ENCODE results near the gene SNX3.
"Not testable (repeated sequence)": the region's sequence is repeated elsewhere in the genome, so short reads cannot be mapped to it uniquely, and the experiment has no call there.

The SNX3 gene

GRCh38 chr6:108260126-108260808 lies 573 bp downstream of the SNX3 start:
- no peak for DNase-seq (ENCODE audit: low read depth)

DNA sequence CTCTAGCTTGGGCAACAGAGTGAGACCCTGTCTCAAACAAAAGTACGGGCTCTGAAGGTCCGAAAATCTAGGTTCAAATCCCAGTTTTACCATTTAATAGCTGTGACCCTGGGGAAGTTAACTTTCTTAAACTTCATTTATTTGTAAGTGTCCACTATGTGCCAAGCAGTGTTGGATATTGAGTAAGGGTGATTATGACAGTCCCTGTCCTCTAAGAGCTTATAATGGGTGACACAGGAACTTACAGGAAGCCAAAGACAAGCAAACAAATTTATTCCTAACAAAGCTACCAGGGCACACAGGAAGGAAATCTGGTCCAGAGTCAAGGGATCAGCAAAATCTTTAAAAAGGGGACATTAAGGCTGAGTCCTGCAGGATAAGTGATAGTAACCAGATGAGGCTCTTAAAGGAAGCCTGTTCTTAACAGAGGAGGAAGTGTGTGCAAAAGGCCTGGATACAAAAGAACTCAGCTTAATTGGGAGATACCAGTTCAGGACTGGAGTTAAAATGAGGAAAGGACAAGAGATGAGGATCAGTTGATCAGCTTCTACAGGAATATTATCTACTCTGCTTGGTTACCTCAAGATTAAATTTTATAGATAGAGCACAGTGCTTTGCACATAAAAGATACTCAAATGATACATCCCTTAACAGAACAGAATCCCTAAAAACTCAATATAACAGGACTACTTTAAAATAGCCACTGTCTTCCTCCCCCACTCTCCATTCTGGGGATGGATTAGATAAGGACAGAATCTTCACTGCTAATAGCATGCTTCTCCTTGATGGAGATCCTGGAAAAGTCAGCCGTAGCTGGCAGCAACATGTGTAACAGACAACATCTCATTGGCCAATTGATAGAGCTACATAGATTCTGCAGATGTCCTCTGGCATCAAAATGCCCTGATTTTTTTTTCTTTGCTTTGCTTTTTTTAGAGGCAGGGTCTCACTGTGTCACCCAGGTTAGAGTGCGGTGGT lies 6.1 kb downstream of the SNX3 start:
- no peak for DNase-seq (ENCODE audit: low read depth)

- no peak for DNase-seq (ENCODE audit: low read depth)
These were observed 7.6 kb downstream of the SNX3 start for GRCh38 chr6:108253241-108253640.

- DNase-seq (ENCODE audit: low read depth) = no peak
These were observed 8.8 kb downstream of the SNX3 start for GRCh38 chr6:108252055-108252454.

DNA sequence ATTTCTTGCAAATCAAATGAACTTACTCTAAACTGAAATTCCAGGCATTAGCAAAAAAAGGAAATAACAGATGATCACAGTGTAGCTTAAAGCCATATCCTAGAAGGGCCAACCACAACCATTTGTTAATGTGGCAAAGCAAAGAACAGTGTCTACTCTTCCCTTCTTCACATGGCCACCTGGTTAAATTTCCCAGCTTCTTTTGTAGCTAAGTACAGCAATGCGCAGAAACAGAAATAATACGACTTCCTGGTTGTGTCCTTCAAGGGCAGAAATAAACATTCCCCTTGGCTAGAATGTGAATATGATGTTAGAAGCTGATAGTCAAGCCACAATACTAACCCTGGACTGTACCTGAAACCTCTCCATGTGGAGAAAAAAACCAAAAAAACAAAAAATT lies 9.6 kb downstream of the SNX3 start:
- DNase-seq (ENCODE audit: low read depth) = no peak

GRCh38 chr6:108250240-108250866 lies 10.5 kb downstream of the SNX3 start:
- DNase-seq (ENCODE audit: low read depth) = no peak

DNA sequence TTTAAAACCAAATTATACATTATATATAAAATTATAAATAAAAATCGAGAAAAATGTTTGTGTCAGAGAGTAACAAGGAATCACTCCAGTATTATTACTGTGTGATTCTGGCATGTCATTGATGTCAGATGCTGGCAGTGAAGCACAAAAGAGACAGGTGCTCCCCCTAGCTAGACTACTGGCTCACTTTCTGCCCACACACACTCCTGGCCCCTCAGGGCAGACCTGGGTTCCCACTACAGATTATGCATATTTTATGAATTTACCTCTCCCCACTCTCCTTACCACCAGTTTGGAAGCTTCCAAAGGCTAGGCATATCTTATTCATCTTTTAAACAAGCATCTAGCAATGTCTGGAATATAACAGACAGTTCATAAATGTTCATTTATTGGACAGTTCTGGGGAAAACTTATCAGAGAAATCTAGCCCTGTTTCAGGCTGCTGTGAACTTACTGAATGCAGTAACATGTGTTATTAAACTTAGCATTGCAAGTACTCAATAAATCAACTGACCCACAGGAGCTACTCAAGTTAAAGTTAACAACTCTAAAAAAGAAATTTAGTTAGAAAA lies 12.8 kb downstream of the SNX3 start:
- no peak for DNase-seq (ENCODE audit: low read depth)

GRCh38 chr6:108245095-108245494 lies 15.7 kb downstream of the SNX3 start:
- DNase-seq (ENCODE audit: low read depth) = not testable (repeated sequence)

- no peak for DNase-seq (ENCODE audit: low read depth)
These were observed 17.0 kb downstream of the SNX3 start for GRCh38 chr6:108243836-108244235.

- DNase-seq (ENCODE audit: low read depth) = no peak
These were observed 18.1 kb downstream of the SNX3 start for GRCh38 chr6:108242721-108243120.

DNA sequence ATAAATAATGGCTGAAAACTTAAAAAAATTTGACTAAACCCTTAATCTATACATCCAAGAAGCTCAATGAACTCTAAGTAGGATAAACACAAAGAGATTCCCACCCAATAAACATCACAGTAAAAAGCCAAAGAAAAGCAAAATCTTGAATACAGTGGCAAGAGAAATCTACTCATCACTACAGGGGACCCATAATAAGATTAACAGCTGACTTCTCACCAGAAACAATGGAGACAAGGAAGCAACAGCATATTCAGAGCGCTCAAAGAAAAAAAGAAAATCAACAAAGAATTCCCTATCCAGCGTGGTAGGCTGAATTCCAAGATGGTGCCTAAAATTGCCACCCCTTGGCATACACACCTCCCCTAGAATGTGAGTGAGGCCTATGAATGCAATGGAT lies 18.6 kb downstream of the SNX3 start:
- no peak for DNase-seq (ENCODE audit: low read depth)

GRCh38 chr6:108238322-108238721 lies 22.5 kb downstream of the SNX3 start:
- no peak for DNase-seq (ENCODE audit: low read depth)

- no peak for DNase-seq (ENCODE audit: low read depth)
These were observed 24.0 kb downstream of the SNX3 start for GRCh38 chr6:108236791-108237190.

DNA sequence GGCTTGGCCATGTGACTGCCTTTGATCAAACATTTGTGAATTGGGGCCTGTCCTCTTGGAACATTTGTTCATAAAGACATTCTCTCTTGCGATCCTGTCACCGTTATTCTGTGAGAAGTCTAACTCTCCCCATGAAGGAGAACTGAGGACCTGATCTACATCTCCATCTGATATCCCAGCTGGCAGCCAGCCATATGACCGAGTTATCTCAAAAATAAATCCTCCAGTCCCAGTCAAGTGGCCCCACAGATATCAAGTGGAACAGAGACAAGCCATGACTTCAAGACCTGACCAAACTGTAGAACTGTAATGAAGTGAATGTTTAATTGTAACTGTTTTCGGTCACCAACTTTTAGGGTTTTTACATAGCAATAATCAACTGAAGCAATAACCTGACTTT lies 25.7 kb downstream of the SNX3 start:
- no peak for DNase-seq (ENCODE audit: low read depth)

DNA sequence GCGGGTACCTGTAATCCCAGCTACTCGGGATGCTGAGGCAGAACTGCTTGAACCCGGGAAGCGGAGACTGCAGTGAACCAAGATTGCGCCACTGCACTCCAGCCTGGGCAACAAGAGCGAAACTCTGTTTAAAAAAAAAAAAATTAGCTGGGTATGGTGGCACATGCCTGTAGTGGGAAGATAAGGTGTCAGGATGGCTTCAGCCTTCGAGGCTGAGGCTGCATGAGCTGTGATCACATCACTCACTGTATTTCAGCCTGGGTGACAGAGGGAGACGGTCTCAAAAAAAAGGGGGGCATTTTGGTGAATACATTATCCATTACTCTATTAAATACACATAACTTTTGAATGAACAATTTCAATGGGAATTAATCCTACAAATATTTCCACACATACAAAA lies 32.4 kb downstream of the SNX3 start:
- DNase-seq (ENCODE audit: low read depth) = no peak

DNA sequence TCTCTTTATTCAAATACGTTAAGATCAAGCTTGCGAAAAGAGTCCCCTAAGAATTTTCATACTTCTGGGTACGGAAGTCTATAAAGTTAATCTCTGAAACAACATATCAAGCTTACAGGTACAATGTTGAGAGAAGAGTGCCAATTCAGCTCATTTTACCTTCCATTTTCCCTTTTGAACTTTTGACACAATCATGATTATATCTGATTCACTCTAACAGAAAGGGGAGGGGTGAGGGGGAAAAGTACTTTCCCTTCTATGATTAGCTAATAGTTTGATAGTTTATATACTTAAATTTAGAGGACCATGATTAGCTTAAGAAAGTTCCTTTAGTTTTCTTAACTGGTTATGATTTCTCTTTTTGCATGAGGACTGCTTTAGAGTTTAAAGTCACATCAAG lies 33.5 kb downstream of the SNX3 start:
- DNase-seq (ENCODE audit: low read depth) = no peak

DNA sequence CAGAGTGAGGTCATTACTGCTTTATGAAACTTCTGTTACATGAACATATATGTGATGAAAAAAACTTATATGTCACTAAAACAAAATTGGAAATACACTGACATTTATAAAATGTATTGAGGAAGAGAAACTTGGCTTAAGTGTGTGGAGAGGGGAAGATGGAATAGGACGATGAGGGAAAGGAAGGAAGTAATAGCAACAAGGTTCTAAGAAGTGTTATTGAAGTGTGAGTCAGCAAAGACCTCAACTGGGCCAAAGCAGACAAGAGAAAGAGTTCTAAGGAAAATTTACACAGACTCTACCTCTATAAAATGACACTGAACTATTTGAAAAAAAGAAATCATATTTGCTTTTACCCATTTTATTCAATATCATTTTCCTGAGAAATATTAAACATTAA lies 38.3 kb downstream of the SNX3 start:
- no peak for DNase-seq (ENCODE audit: low read depth)

- DNase-seq (ENCODE audit: low read depth) = no peak
These were observed 38.8 kb downstream of the SNX3 start for GRCh38 chr6:108222064-108222463.

GRCh38 chr6:108211671-108212070 lies 49.2 kb downstream of the SNX3 start:
- DNase-seq (ENCODE audit: low read depth) = no peak

GRCh38 chr6:108210556-108210955 lies 50.3 kb downstream of the SNX3 start:
- DNase-seq (ENCODE audit: low read depth) = no peak

DNA sequence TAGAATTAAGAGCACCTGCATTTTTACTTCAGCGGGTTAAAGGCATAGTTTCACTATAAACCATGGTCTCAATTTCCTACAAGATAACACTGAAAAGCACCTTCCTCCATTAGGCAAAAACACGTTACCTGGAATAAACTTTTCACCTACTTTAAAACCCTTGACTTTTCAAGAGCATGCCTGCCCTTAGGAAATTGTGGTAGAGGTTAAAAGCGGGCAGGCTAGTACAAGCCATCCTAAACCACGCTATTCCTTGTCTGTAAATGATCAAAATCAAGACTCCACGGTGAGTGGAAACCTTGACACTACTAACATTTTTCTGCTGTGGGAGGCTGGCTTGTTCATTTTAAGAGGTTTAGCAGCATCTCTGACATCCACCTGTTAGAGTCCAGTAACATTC lies 51.1 kb downstream of the SNX3 start:
- DNase-seq (ENCODE audit: low read depth) = no peak

DNA sequence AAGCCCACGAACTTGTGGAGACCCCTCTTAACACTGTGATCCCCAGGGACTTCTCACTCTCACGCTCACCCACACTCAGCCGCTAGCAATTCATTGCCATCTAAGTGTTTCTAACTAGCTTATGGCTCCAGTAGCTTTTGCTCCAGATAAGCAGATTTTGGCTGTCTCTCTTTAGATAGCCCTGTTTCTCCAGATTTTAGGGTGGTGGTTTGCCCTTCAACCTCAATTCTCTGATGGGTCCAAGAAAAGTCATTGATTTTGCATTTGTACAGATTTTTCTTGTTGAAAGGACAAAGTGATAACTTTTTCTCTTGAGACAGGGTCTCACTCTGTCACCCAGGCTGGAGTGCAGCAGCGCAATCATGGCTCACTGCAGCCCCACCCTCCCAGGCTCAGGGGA lies 53.8 kb downstream of the SNX3 start:
- no peak for DNase-seq (ENCODE audit: low read depth)

Data from HS-27A (cell line).